GM12878 (cell line): ENCODE measurements around the gene P2RX1. TPM values are rescaled to one million over a fixed set of nuclear protein-coding genes. Genes with fewer than 3 reads are reported as not detected.

Experiments
- ATAC-seq: fragments of 200-7000 bp; cut with Tn5 transposase; 3 replicates; pipeline ENCODE4 v1.9.1; 2020; ENCODE audit warnings: mild to moderate bottlenecking, moderate library complexity
- BruUV-seq: library from RNA; stranded (reverse); fragments of 400-500 nt; replicated peaks from 2 replicates; lab custom pipeline; 2021; lab: Mats Ljungman, UMichigan
- CTCF ChIA-PET: fragments of 300-600 bp; sonication (Branson Sonifier 250); formaldehyde crosslinking; extraction: SDS; loops from one replicate; lab custom pipeline; 2021; ENCODE audit warnings: inconsistent platforms; lab: Yijun Ruan, JAX
- POLR2A ChIA-PET: fragments of 350-600 bp; formaldehyde crosslinking; extraction: SDS; loops from one replicate; lab custom pipeline; 2021; ENCODE audit warnings: inconsistent platforms; lab: Charles Lee
- RAD21 ChIA-PET: fragments of 300-600 bp; sonication (Branson Sonifier 250); formaldehyde crosslinking; loops from one replicate; lab custom pipeline; 2023; ENCODE audit warnings: antibody characterized with exemption; ENCODE audit not compliant: unreplicated experiment; lab: Charles Lee
- SMC1A ChIA-PET: fragments of 300-600 bp; sonication (Branson Sonifier 250); formaldehyde crosslinking; loops from one replicate; lab custom pipeline; 2023; ENCODE audit not compliant: unreplicated experiment, uncharacterized antibody; lab: Charles Lee
- DNase-seq: peaks from one replicate; pipeline ENCODE4 v3.0.0-alpha.2; 2011; ENCODE audit warnings: low read depth, low spot score
- FAIRE-seq: peaks from 3 replicates; lab custom pipeline; 2011; peaks lifted over from hg19 to GRCh38; lab: Jason Lieb, UNC
- H2AFZ ChIP-seq: 2 replicates; pipeline ENCODE4 v1.6.0; 2011; ENCODE audit warnings: low read depth, low read length, control low read depth; ENCODE audit not compliant: control insufficient read depth
- H3K27ac ChIP-seq: 2 replicates; pipeline ENCODE4 v1.5.1; 2011; ENCODE audit warnings: control low read depth; ENCODE audit not compliant: control insufficient read depth, insufficient read depth
- H3K27me3 ChIP-seq, 2 experiments: replicated peaks in 1 of 2; 2 replicates each; pipeline versions ENCODE4 v1.6.0 to v1.6.1; 2011; ENCODE audit warnings: low read length in 1 of 2; ENCODE audit not compliant: control insufficient read depth in 2 of 2, insufficient read depth in 2 of 2
- H3K36me3 ChIP-seq, 2 experiments: 2 replicates each; pipeline ENCODE4 v1.5.1; 2011; ENCODE audit warnings: low read length in 1 of 2; ENCODE audit not compliant: control insufficient read depth in 2 of 2, insufficient read depth in 2 of 2
- H3K4me1 ChIP-seq: 2 replicates; pipeline ENCODE4 v1.6.1; 2011; ENCODE audit warnings: mild to moderate bottlenecking, low read length, moderate library complexity, mixed read lengths; ENCODE audit not compliant: control insufficient read depth, insufficient read depth
- H3K4me2 ChIP-seq: 2 replicates; pipeline ENCODE4 v1.6.0; 2011; ENCODE audit warnings: control low read depth; ENCODE audit not compliant: control insufficient read depth, insufficient read depth
- H3K4me3 ChIP-seq: fragments of 200-600 bp; sonication (generic); 2 replicates; pipeline ENCODE4 v1.5.1; 2016
- H3K79me2 ChIP-seq: 2 replicates; pipeline ENCODE4 v1.6.0; 2011; ENCODE audit warnings: low read length; ENCODE audit not compliant: control insufficient read depth, insufficient read depth
- H3K9ac ChIP-seq: 2 replicates; pipeline ENCODE4 v1.8.0; 2011; ENCODE audit warnings: low read length, control low read depth, mixed read lengths; ENCODE audit not compliant: control insufficient read depth, insufficient read depth
- H3K9me3 ChIP-seq: replicated peaks from 3 replicates; pipeline ENCODE4 v1.5.1; 2011; ENCODE audit warnings: mild to moderate bottlenecking, low read length; ENCODE audit not compliant: control insufficient read depth, insufficient read depth
- H4K20me1 ChIP-seq: 2 replicates; pipeline ENCODE4 v1.6.0; 2011; ENCODE audit not compliant: control insufficient read depth, insufficient read depth
- BHLHE40 ChIP-seq, 2 experiments: fragments of 450-650 bp in 1 of 2; IDR thresholded peaks; 2 replicates each; pipeline ENCODE4 v1.6.1; 2011 to 2017; ENCODE audit warnings: low read depth in 2 of 2, borderline replicate concordance in 1 of 2, improper control_type of control experiment in 1 of 2, low read length in 1 of 2, mild to moderate bottlenecking in 1 of 2
- CBFB ChIP-seq: IDR thresholded peaks from 2 replicates; pipeline ENCODE4 v1.6.1; 2016; ENCODE audit warnings: antibody characterized with exemption, low read depth
- CREB1 ChIP-seq: IDR thresholded peaks from 2 replicates; pipeline ENCODE4 v1.6.1; 2012; ENCODE audit warnings: low read depth, mild to moderate bottlenecking, inconsistent platforms
- EED ChIP-seq: sonication (generic); IDR thresholded peaks from 2 replicates; pipeline ENCODE4 v1.6.1; 2016; ENCODE audit warnings: antibody characterized with exemption, low read depth
- GABPA ChIP-seq: IDR thresholded peaks from 2 replicates; pipeline ENCODE4 v1.6.1; 2014; ENCODE audit warnings: antibody characterized with exemption, low read depth, mild to moderate bottlenecking, inconsistent platforms
- KAT2A ChIP-seq: conservative IDR thresholded peaks from 2 replicates; pipeline ENCODE4 v1.6.1; 2011; ENCODE audit warnings: low read depth, low read length; ENCODE audit not compliant: control insufficient read depth
- RAD21 ChIP-seq: IDR thresholded peaks from 2 replicates; pipeline ENCODE4 v1.6.1; 2011; ENCODE audit warnings: mild to moderate bottlenecking, low read depth, low read length, moderate library complexity; ENCODE audit not compliant: insufficient read depth
- RELA ChIP-seq: fragments of 450-650 bp; IDR thresholded peaks from 2 replicates; pipeline ENCODE4 v1.8.0; 2014; ENCODE audit warnings: borderline replicate concordance; ENCODE audit not compliant: partially characterized antibody
- TBL1XR1 ChIP-seq: IDR thresholded peaks from 2 replicates; pipeline ENCODE4 v1.6.1; 2012; ENCODE audit warnings: low read depth, low read length, improper control_type of control experiment
- ZBED1 ChIP-seq: IDR thresholded peaks from 2 replicates; pipeline ENCODE4 v1.6.1; 2016; ENCODE audit warnings: borderline replicate concordance
- WGBS: methylation state at CpG from one replicate; pipeline ENCODE4 v1.1.6; 2016; ENCODE audit warnings: low lambda C conversion rate; ENCODE audit not compliant: insufficient replicate concordance, insufficient coverage; ENCODE audit errors: missing lambda C conversion rate; 5-methylcytosine and 5-hydroxymethylcytosine counted together
- in situ Hi-C: fragments of 300-500 bp; cut with MboI; formaldehyde crosslinking; loops from 9 replicates; pipeline ENCODE4 v1.14.3; 2018; ENCODE audit warnings: mixed read lengths
- intact Hi-C: fragments of 100-400 bp; cut with micrococcal nuclease; formaldehyde crosslinking; loops from one replicate; pipeline ENCODE4 v1.14.2; 2022; ENCODE audit not compliant: unreplicated experiment
- polyA plus RNA-seq, 11 experiments: library from polyadenylated mRNA; depleted of rRNA in 4 of 11; unstranded in 6 of 11; stranded (reverse) in 5 of 11; fragments of >200 nt; fragmentation: Nextera tagmentation in 4 of 11; fragmentation: Illumina TruSeq in 1 of 11; extraction: Ambion mirVana in 4 of 11; extraction: Trizol in 1 of 11; gene quantifications; 1 replicate in 1 of 11; 2 replicates in 10 of 11; pipeline versions ENCODE4 v1.2.1 to v1.2.3, GENCODE V29; 2011 to 2016; ENCODE audit warnings: inconsistent platforms in 2 of 11, missing spikeins in 2 of 11, low read depth in 1 of 11
- total RNA-seq, 4 experiments: library from RNA; depleted of rRNA in 3 of 4; stranded (reverse); fragments of >200 nt in 3 of 4; fragmentation: Illumina TruSeq in 1 of 4; extraction: Trizol in 1 of 4; gene quantifications; 2 replicates each; pipeline versions ENCODE4 v1.2.1 to v1.2.3, GENCODE V29; 2013 to 2021
- TF ChIP-seq, protein P1 (sequence below): fragments of 450-650 bp; IDR thresholded peaks from 2 replicates; pipeline ENCODE4 v1.6.1; 2014; ENCODE audit warnings: mild to moderate bottlenecking
- TF ChIP-seq, protein P2 (sequence below): fragments of 450-650 bp; IDR thresholded peaks from 2 replicates; pipeline ENCODE4 v1.6.1; 2017; ENCODE audit warnings: mild to moderate bottlenecking
- TF ChIP-seq, protein P3 (sequence below): fragments of 450-650 bp; IDR thresholded peaks from 2 replicates; pipeline ENCODE4 v1.6.1; 2016; ENCODE audit warnings: mild to moderate bottlenecking
- TF ChIP-seq, protein P4 (sequence below), 3 experiments: IDR thresholded peaks in 2 of 3; conservative IDR thresholded peaks in 1 of 3; 2 replicates each; pipeline ENCODE4 v1.5.1; 2011; ENCODE audit warnings: low read depth in 3 of 3, low read length in 3 of 3, mild to moderate bottlenecking in 3 of 3, control low read depth in 2 of 3, moderate library complexity in 2 of 3, inconsistent platforms in 1 of 3, mixed read lengths in 1 of 3; ENCODE audit not compliant: control insufficient read depth in 2 of 3, insufficient read depth in 1 of 3; ENCODE audit errors: extremely low read depth in 1 of 3

P2RX1 gene
- total and polyA plus RNA-seq, 10 of the 15 experiments (the other 5 are each of a cell fraction or from before 2014, with no cell fraction given), result 0.12 to 6.2 (median 3.4) TPM

DNA sequence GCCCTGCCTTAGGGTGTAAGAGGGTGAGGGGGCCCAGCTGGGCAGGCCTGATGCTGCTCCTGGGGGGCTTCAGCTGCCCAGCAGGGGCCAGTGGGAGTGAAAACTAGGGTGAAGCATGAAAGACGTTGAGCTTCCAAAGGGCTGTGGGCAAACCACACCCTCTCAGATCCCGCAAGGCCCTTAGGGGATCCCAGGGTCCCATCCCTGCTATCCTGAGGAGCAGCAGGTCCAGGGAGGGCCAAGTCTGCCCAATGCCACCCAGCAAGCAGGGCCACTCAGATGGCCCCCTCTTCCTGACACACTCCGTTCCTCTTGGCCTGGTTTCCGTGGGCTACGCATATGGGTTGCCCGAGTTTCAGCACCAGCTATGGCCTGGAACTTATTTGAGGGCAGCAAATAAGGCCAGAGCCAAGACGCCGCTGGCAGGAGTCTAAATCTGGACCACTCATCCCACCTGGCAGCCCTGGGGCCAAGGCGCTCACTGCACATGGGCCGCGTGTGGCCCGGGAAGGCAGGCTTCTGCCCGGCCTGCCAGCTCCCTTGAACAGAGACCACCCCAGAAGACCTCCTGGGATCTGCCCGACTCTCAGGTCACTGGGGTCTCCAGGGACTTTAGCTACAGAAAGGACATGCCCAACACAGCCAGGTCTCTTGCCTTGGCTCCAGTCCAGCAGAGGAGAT is 43.8 kb upstream of the P2RX1 start (continued):
- TF ChIP-seq, protein P1, sequence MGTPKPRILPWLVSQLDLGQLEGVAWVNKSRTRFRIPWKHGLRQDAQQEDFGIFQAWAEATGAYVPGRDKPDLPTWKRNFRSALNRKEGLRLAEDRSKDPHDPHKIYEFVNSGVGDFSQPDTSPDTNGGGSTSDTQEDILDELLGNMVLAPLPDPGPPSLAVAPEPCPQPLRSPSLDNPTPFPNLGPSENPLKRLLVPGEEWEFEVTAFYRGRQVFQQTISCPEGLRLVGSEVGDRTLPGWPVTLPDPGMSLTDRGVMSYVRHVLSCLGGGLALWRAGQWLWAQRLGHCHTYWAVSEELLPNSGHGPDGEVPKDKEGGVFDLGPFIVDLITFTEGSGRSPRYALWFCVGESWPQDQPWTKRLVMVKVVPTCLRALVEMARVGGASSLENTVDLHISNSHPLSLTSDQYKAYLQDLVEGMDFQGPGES, result no peak
- TF ChIP-seq, protein P2, sequence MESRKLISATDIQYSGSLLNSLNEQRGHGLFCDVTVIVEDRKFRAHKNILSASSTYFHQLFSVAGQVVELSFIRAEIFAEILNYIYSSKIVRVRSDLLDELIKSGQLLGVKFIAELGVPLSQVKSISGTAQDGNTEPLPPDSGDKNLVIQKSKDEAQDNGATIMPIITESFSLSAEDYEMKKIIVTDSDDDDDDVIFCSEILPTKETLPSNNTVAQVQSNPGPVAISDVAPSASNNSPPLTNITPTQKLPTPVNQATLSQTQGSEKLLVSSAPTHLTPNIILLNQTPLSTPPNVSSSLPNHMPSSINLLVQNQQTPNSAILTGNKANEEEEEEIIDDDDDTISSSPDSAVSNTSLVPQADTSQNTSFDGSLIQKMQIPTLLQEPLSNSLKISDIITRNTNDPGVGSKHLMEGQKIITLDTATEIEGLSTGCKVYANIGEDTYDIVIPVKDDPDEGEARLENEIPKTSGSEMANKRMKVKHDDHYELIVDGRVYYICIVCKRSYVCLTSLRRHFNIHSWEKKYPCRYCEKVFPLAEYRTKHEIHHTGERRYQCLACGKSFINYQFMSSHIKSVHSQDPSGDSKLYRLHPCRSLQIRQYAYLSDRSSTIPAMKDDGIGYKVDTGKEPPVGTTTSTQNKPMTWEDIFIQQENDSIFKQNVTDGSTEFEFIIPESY, result no peak
- TF ChIP-seq EED (no peak), KAT2A (no peak)
- TF ChIP-seq, protein P3, sequence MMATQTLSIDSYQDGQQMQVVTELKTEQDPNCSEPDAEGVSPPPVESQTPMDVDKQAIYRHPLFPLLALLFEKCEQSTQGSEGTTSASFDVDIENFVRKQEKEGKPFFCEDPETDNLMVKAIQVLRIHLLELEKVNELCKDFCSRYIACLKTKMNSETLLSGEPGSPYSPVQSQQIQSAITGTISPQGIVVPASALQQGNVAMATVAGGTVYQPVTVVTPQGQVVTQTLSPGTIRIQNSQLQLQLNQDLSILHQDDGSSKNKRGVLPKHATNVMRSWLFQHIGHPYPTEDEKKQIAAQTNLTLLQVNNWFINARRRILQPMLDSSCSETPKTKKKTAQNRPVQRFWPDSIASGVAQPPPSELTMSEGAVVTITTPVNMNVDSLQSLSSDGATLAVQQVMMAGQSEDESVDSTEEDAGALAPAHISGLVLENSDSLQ, result no peak

DNA sequence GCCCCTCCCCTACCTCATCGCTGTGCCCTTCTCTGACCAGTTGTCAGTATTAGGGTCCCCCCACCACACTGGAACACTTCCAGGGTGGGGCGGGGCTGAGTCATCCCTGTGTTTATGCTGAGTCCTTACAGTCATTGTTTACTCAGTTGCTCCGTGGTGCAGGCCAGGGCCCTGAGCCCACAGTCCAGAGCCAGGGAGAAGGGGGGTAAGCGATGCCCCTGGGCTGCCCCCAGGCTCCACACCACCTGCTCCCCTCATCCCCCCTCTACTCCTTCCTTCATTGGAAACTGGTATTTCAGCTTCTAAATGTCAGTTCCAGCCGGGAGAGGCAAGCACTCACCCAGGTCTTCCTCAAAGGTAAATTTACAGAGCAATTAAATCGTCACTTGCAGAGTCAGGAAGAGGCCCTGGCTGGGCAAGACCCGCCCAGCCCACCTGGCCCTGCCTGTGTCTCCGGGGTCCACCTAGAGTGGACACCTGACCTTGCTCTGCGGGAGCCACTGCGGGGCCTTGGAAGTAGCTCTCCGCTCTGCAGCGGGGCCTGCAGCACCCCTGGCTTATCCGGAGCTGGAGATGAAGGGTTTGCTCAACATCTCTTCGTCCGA is 43.1 kb upstream of the P2RX1 start:
- H3K4me3 ChIP-seq, result no peak overlapping the region
- H3K36me3 ChIP-seq, result peaks cover 1 to 9% of the 10 kb centered on the region in 2 experiments; a peak in 2 of 4 replicates
- intact Hi-C loops (no loop called here), in situ Hi-C loops (no loop called here)
- H3K9me3 ChIP-seq, result no peaks in the 10 kb centered on the region
- H3K4me2 ChIP-seq, result no peak overlapping the region
- SMC1A ChIA-PET, result no interaction called here
- no peak overlapping the region for H3K9ac ChIP-seq
- WGBS, result 76% methylated on average over 15 of the region's 15 CpGs
- peaks cover 46% of the 10 kb centered on the region for H3K79me2 ChIP-seq
- no peak overlapping the region for H2AFZ ChIP-seq
- RAD21 ChIA-PET, result interaction anchor here (1.2 to 4.3 kb wide), 2 partner anchors 46 to 222 kb away, joined by 3 to 26 read pairs; no protein-coding TSS in a partner anchor
- H3K4me1 ChIP-seq, result peaks cover 29% of the 10 kb centered on the region
- POLR2A ChIA-PET, result no interaction called here
- no TSS peak for BruUV-seq
- no peaks in the 10 kb centered on the region for H3K27me3 ChIP-seq
- ATAC-seq (no peak), DNase-seq (no peak), FAIRE-seq (no peak)
- CTCF ChIA-PET, result no interaction called here
- H4K20me1 ChIP-seq, result no peaks in the 10 kb centered on the region; the same call in 1 of the 2 replicates
- no peak overlapping the region for H3K27ac ChIP-seq
- TF ChIP-seq GABPA, result no peak
- no peak for TF ChIP-seq TBL1XR1
- TF ChIP-seq BHLHE40 (IDR thresholded peaks at IDR 0.05; ENCODE audit: borderline replicate concordance in 1 of 2, low read depth in 2 of 2, low read length in 1 of 2), result no peak
- no peak for TF ChIP-seq RAD21
- TF ChIP-seq, protein P4, sequence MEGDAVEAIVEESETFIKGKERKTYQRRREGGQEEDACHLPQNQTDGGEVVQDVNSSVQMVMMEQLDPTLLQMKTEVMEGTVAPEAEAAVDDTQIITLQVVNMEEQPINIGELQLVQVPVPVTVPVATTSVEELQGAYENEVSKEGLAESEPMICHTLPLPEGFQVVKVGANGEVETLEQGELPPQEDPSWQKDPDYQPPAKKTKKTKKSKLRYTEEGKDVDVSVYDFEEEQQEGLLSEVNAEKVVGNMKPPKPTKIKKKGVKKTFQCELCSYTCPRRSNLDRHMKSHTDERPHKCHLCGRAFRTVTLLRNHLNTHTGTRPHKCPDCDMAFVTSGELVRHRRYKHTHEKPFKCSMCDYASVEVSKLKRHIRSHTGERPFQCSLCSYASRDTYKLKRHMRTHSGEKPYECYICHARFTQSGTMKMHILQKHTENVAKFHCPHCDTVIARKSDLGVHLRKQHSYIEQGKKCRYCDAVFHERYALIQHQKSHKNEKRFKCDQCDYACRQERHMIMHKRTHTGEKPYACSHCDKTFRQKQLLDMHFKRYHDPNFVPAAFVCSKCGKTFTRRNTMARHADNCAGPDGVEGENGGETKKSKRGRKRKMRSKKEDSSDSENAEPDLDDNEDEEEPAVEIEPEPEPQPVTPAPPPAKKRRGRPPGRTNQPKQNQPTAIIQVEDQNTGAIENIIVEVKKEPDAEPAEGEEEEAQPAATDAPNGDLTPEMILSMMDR (IDR thresholded peaks at IDR 0.05 in 2 of 3, conservative IDR thresholded peaks at IDR 0.05 in 1 of 3; ENCODE audit: control insufficient read depth in 2 of 3, extremely low read depth in 1 of 3, insufficient read depth in 1 of 3, low read depth in 3 of 3, low read length in 3 of 3), result no peak
- TF ChIP-seq ZBED1, result no peak
- TF ChIP-seq CREB1, result no peak
- TF ChIP-seq RELA, result no peak
- no peak for TF ChIP-seq CBFB
